Measurements from ENCODE around the gene MTFP1.

- TF ChIP-seq CTCF (conservative IDR thresholded peaks at IDR 0.05; ENCODE audit: low read depth, low read length) (no peak), EZH2 (IDR thresholded peaks at IDR 0.05; ENCODE audit: low read length, unreplicated experiment) (no peak)
Observed at GRCh38 chr22:30459181-30460052, 33.8 kb downstream of the MTFP1 start.

All from PC-3 (cell line).